ENCODE measurements around the gene AIP.
A peak's percentile ranks its signal among the peaks of the same experiment; 100 is the strongest.
"Not testable (repeated sequence)": the region's sequence is repeated elsewhere in the genome, so short reads cannot be mapped to it uniquely, and the experiment has no call there.

Gene AIP

DNA sequence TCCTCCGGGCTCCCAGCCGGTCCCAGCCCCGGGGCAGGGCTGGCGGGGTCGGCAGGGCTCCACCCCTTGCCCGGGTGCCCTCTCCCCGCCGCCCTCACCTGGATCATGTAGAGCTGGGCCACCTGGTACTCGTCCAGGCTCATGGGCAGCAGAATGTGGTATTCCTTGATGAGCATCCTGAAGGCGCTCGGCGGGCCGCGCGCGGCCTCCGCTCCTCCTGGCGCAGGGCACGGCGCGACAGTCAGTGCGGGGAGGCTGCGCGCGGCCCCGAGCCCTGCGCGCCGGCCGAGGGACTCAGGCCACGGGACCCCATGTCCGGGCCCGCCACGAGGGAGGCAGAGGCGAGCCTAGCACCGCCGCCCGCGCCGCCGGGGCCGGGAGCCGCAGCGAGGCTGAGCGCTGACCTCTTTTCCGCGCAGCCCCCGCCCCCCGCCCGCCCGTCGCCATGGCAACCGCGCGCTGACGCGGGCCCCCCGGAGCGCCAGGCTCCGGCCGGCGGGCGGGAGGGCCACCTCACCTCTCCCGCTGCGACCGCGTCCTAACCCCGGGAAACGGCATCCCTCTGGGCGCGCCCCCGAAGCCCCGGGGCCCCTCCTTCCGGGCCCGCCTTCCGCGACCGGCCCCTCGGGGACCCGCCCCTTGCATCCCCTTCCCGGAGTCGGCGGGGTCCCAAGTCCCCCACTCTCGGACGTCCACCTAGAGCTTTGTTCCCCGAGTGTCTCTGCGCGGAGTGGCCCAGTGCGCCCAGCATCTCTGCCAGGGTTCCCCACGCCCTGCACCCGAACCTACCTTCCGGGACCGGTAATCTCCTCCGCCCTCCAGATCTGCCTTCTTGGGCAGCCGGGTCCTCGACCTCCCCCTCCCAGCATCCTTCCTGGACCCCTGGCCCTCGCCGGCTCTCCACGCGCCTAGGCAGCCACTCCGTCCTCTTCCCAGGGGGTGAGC is 21.5 kb downstream of the AIP start:
- DNase-seq (ENCODE audit: insufficient read length, low spot score) (peak; percentile 56), FAIRE-seq (peak; percentile 80)

- peak; percentile 88 for DNase-seq (ENCODE audit: insufficient read length, low spot score)
Measured at GRCh38 chr11:67504950-67505581, 22.2 kb downstream of the AIP start, which contains the start of gene PITPNM1. Gene PITPNM1 (minus strand): TSS chr11:67505363. CDS start chr11:67504180, 1,183 bp downstream.

DNA sequence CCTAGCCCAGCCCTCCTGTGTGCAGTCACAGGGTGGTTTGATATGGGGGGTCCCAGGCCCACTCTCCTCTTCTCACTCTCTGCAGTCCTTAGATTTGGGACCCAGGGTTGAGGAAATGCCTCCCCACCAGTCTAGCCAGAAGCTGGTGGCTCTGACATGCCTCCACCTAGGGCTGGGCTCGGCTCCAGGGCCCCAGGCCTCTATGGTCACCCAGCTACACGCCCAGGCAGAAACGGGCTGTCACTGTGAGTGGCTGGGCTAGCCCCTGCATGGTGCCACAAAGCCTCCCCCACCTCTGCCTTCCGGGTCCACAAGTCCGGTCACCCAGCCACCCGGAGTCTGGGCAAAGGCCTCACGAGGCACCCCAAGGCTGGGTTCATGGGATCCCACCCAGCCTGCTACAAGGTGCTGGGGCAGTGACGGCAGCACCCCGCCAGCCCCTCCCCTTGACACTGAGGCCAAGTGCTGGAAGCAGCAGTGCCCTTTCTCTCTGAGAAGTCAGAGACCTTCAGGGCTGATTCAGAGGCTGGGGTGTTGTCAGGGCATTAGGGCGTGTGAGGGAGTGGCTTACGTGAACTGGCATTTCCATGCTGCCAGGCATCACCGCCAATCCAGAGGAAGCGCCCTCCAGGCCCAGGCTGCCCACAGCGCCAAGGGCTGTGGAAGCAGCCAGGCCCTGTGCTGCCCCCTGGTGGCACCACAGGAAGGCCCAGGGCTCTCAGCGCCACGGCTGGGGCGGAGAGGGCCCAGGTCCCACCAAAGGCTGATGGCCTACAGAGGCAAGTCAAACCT is 23.0 kb downstream of the AIP start:
- DNase-seq (ENCODE audit: insufficient read length, low spot score), result peak; percentile 98
- FAIRE-seq, result peak; percentile 100

More at GRCh38 chr11:67504950-67505581, 22.2 kb downstream of the AIP start, which contains the start of gene PITPNM1:
- FAIRE-seq, result no peak

DNA sequence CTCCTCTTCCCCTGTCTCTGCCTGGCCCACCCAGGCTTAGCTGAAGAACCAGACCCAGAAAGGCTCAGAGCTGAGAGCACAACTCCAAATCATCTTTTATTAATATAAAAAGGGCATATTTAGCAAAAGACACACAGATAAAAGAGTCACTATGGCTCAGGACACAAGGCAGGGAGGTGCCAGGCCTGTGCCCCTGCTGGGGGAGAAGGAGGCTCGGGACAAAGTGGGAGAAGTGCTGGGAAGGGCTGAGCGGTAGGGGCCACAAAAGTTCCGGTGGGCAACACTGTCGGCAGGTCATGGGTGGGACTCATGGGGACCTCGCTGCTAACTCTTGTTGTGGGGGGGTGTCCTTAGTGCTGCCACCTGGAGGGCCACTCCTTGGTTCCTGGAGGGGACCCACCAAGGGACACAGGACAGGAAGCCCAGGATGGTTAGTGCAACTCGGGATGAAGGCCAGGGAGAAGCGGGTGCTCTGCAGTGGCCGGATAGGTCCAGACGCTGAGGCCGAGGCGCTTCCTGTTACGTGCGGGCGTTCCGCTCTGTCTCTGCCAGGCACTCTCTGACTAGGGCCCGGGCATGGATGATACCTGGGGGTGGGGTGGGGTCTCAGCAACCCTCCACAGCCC is 23.7 kb downstream of the AIP start:
- no peak for DNase-seq (ENCODE audit: insufficient read length, low spot score)
- no peak for FAIRE-seq

DNA sequence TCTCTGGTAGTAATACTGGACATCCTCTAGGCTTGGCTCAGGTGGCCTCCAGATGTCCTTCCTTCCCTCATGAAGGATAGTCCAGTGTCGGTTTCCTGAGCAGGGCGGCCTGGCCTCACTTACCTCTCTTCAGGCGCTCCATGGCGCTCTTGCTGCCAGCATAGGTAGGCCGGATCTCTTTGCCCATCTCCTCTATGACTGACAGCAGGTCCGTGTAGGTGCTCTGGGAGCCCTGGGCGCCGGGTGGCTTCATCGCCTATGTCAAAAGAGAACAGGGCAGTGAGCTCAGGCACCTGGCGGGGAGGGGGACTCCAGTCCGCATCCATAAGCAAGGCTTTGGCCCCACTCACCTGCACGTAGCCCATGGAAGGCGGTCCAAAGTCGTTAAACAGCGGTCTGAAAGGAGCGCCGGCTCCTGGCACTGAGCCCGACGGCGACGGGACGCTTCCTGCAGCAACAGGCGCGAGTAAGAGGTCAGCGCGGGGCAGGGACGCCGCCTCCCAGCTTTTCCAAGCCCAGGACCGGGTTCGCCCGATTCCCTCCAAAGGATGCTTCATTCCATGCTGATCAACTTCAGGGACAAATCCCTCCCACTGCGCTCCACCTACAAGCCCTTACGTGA is 24.5 kb downstream of the AIP start:
- FAIRE-seq (no peak), DNase-seq (ENCODE audit: insufficient read length, low spot score) (no peak)

DNA sequence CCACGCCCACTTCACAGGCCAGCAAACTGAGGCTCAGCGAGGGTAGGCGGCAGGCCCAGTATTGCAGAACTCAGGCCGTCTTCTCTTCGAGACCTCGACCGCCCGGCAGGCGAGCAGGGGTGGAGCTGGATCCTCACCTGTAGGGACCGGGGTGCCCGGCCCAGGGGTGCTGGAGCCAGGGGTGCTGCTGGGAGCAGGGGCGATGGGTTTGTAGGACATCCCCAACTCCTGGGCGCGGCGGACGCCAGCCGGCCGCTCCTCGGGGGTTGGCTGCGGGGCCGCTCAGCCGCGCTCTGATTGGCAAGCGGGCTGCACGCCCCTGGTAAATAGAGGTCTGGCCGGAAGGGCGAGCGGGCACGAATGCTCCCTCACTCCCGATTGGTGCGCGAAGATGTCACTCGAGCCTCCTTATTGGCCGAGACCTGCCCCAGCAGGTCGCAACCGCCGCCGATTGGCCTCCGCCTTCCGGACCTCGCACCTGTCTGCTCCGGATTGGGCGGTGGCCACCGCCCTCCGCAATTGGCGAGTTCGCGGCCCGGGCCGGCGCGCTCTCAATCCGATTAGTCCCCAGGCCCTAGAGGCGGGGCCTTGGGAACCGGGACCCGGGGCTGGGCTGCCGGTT is 25.1 kb downstream of the AIP start, which contains the start of gene CDK2AP2:
CDK2AP2 (minus strand) TSS at position 299 of the 622 bp plus-strand sequence; CDS start at position 219, 80 bp downstream.
- FAIRE-seq, result peak; percentile 100

GRCh38 chr11:67508486-67509121 is 25.8 kb downstream of the AIP start:
- no peak for FAIRE-seq
- DNase-seq (ENCODE audit: insufficient read length, low spot score), result peak; percentile 100

More for the DNA sequence above, 25.1 kb downstream of the AIP start, which contains the start of gene CDK2AP2:
- peak; percentile 100 for DNase-seq (ENCODE audit: insufficient read length, low spot score)

- no peak for DNase-seq (ENCODE audit: insufficient read length, low spot score)
- no peak for FAIRE-seq
Measured at GRCh38 chr11:67510023-67510345, 27.2 kb downstream of the AIP start.

- FAIRE-seq; DNase-seq (ENCODE audit: insufficient read length, low spot score): not testable (repeated sequence)
Measured at GRCh38 chr11:67511558-67511957, 28.7 kb downstream of the AIP start.

DNA sequence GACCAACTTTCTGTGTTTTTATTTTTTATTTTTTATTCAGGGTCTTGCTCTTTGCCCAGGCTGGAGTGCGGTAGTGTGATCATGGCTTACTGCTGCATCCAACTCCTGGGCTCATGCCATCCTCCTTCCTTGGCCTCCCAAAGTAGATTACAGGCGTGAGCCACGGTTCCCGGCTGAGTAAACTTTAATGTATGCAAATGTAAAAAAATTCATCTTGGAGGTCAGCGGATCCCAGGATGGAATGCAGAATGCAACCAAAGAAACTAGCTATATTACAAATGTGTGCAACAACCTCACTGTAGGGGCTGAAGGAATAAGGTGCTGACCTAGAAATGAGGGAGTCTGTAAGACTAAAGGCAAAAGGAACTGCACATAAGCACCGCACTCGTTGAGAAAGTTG is 31.3 kb downstream of the AIP start:
- FAIRE-seq (no peak), DNase-seq (ENCODE audit: insufficient read length, low spot score) (no peak)

DNA sequence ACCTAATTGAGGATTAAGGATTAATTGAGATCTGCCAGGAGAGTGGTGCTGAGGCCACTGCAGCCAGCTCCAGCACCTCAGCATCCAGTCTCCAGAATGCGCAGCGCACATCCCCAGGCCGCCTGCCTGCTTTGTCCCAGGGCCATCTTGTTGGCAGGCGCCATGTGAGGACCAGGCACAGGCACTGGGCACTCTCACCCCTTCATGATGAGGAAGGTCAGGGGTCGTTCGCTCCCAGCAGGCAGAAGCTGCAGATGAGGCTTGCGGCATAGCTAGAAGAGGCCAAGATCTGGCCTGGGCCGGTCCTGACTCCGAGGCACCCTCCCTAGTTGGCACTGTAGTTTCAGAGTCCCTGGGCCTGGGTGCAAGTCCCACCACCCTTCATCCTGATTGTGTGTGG is 34.0 kb downstream of the AIP start:
- peak; percentile 74 for FAIRE-seq
- no peak for DNase-seq (ENCODE audit: insufficient read length, low spot score)

DNA sequence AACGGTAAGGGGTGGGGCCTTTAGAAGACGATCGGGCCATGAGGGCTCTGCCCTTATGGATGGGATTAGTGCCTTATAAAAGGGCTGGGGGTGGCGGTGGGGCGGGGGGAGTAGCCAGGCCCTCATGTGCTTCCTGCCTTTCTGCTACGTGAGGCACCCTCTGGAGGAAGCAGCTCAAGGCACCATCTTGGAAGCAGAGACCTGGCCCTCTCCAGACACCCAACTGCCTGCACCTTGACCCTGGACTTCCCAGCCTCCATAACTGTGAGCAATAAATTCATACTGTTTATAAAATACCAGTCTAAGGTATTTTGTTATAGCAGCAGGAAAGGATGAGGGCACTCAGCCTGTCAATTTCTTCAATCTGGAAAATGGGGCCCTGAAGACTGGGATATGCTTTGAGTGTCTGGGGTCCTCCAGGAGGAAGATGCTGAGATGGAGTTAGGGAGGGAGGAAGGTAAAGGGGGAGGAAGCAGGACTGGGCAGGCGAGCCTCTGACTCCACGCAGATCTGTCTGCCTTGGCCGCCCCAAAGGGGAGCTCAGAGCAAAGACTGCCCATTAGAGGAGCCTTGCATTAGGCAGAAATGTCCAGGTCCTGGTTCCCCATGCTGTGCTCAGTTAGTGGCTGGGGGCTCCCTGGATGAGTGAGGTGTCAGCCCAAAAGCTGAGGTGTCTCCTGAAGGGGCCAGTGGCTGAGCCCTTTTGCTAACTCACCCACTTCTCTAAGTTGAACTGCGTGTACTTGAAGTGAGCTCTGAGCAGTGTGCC is 35.1 kb downstream of the AIP start:
- DNase-seq (ENCODE audit: insufficient read length, low spot score) (no peak), FAIRE-seq (no peak)

DNA sequence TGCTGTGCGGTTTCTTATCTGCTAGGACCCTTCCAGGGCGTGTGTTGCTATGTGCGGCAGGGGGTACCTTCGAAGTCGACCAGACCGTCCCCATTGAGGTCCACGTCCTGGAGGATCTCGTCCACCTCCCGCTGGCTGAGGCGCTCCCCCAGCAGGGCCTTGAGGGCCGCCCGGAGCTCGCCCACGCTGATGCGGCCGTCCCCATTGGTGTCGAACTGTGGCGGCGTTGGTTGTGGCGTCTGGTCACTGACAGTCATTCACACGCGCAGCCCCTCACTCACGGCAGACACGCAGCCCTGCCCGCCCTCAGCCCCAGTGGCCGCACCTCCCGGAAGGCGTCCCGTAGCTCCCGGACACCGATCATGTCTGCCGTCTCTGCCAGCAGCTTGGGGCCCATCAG is 36.9 kb downstream of the AIP start:
- FAIRE-seq, result no peak
- DNase-seq (ENCODE audit: insufficient read length, low spot score), result no peak

DNA sequence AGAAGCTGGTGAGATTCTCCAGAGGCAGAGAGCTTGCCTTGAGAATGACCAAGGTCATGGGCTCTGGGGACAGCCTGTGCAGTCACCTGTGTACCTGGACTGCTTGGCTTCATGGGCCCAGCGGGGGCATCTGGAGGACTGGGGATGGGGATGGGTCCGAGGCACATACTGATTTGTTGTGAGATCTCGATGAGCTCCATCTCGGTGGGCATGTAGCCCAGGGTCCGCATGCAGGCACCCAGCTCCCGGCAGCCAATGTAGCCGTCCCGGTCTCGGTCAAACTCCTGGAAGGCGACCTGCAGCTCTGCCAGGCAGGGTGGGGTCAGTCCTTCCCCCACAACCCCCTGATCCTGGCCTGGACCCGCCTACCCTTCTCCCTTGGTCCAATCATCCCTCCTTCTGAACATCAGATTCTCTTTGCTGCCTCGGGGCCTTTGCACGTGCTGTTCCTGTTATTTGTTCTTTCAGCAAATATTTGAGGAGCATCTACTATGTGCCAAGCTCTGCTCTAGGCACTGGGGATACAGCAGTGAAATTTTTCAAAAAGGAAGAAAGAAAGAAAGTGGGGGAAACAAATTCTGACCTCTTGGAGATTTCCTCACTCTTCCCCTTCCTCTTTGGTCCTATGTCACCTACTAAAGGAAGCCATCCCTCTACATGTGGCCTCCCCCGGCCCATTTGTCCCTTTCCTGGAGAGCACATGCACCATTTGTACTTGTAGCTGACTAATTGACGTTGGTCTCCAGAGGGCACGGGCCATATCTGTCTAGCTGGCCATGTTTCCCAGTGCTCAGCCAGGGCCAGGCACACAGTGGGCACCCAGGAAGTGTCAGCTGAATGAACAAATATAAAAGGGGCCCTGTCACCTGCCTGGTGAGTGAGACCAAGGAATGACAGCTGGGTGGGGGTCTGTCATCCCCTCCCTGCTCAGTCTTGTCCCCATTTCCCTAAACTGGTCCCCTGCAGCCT is 38.3 kb downstream of the AIP start:
- no peak for DNase-seq (ENCODE audit: insufficient read length, low spot score)
- peak; percentile 9 for FAIRE-seq

DNA sequence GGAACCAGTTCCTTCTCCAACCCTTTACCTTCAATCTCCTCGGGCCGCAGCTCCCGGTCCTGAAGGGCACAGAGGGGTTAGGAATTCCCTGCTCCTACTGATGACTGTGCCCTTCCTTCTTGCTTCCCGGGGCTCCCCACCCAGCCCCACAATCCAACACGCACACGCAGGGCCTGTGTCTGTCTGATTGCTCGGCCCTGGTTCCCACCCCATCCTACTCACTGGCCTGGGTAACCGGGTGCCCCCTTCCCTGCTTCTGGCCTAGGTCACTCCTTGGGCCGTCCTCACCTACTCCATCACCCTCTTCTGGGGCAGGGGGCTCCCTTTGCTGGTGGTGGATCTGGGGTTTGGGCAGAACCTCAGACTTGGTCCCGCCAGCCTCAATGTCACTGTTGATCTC is 39.1 kb downstream of the AIP start:
- no peak for DNase-seq (ENCODE audit: insufficient read length, low spot score)
- peak; percentile 71 for FAIRE-seq

DNA sequence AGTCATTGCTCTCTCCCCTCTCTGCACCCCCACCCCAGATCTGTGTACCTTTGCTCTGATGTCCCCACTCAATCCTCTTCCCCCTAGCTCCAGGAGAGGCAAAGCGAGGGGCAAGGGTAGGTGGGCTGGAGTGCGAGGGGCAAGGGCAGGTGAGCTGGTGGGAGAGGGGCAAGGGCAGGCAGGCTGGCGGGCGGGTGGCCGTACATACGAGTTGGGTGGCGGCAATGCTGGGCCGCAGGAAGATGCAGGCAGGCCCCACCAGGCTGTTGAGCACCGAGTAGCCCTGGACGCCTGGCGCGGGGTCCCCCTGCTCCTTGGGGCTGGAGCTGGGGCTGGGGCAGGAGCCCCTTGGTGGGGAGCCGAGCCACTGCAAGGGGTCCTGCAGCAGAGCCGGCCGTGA is 39.5 kb downstream of the AIP start:
- FAIRE-seq (no peak), DNase-seq (ENCODE audit: insufficient read length, low spot score) (no peak)

All from HTR-8/SVneo (cell line).